HepG2 (cell line): ENCODE data around the gene LILRB2. TPM values are rescaled to one million over a fixed set of nuclear protein-coding genes. Genes with fewer than 3 reads are reported as not detected.
A peak's percentile ranks its signal among the peaks of the same experiment; 100 is the strongest.

Source experiments
- ARHGAP35 ChIP-seq: sonication (generic); formaldehyde crosslinking; IDR thresholded peaks from 2 replicates; pipeline ENCODE4 v1.9.0; 2022; ENCODE audit warnings: mild to moderate bottlenecking, inconsistent platforms, moderate library complexity, missing genetic modification reagents, borderline replicate concordance
- CBX2 ChIP-seq, 2 experiments: fragments of 200-600 bp in 1 of 2; sonication (generic); formaldehyde crosslinking in 1 of 2; IDR thresholded peaks; 2 replicates each; pipeline versions ENCODE4 v1.7.0 to v1.8.1; 2018 to 2022; ENCODE audit warnings: low read depth in 2 of 2, low read length in 1 of 2, mild to moderate bottlenecking in 1 of 2, missing genetic modification reagents in 1 of 2
- CREM ChIP-seq, 2 experiments: sonication (generic) in 1 of 2; formaldehyde crosslinking in 1 of 2; IDR thresholded peaks; 2 replicates each; pipeline versions ENCODE4 v1.4.0 to v1.6.1; 2016 to 2020; ENCODE audit warnings: antibody characterized with exemption in 1 of 2, mild to moderate bottlenecking in 1 of 2, missing genetic modification reagents in 1 of 2
- ELK4 ChIP-seq: sonication (generic); formaldehyde crosslinking; IDR thresholded peaks from 2 replicates; pipeline ENCODE4 v1.9.0; 2021; ENCODE audit warnings: missing genetic modification reagents, borderline replicate concordance
- HMGXB4 ChIP-seq, 2 experiments: sonication (generic) in 1 of 2; formaldehyde crosslinking in 1 of 2; IDR thresholded peaks; 2 replicates each; pipeline versions ENCODE4 v1.4.0 to v1.6.1; 2018 to 2020; ENCODE audit warnings: missing genetic modification reagents in 2 of 2, borderline replicate concordance in 1 of 2, low read depth in 1 of 2, mild to moderate bottlenecking in 1 of 2, missing biosample characterization in 1 of 2
- MAZ ChIP-seq, 2 experiments: sonication (generic) in 1 of 2; formaldehyde crosslinking in 1 of 2; IDR thresholded peaks; 2 replicates each; pipeline versions ENCODE4 v1.5.0 to v1.6.1; 2012 to 2020; ENCODE audit warnings: low read depth in 2 of 2, mild to moderate bottlenecking in 2 of 2, borderline replicate concordance in 1 of 2, improper control_type of control experiment in 1 of 2, low read length in 1 of 2, missing genetic modification reagents in 1 of 2, moderate library complexity in 1 of 2
- MIXL1 ChIP-seq: IDR thresholded peaks from 2 replicates; pipeline ENCODE4 v1.6.1; 2016
- MTERF4 ChIP-seq: sonication (generic); formaldehyde crosslinking; IDR thresholded peaks from 2 replicates; pipeline ENCODE4 v1.8.0; 2023; ENCODE audit warnings: mild to moderate bottlenecking, missing genetic modification reagents
- POLR2G ChIP-seq: fragments of 200-400 bp; formaldehyde crosslinking; IDR thresholded peaks from 2 replicates; pipeline ENCODE4 v1.6.1; 2018; ENCODE audit warnings: mild to moderate bottlenecking, low read depth, low read length, moderate library complexity
- PREB ChIP-seq: sonication (generic); formaldehyde crosslinking; IDR thresholded peaks from 2 replicates; pipeline ENCODE4 v1.4.0; 2020; ENCODE audit warnings: missing genetic modification reagents
- RAD21 ChIP-seq: fragments of 450-650 bp; formaldehyde crosslinking; IDR thresholded peaks from 2 replicates; pipeline ENCODE4 v1.5.0; 2020; ENCODE audit warnings: mild to moderate bottlenecking
- SMAD9 ChIP-seq: sonication (generic); formaldehyde crosslinking; IDR thresholded peaks from 2 replicates; pipeline ENCODE4 v1.5.1; 2020; ENCODE audit warnings: mild to moderate bottlenecking, missing genetic modification reagents
- ZBTB33 ChIP-seq: sonication (generic); formaldehyde crosslinking; IDR thresholded peaks from 2 replicates; pipeline ENCODE4 v1.4.0; 2020; ENCODE audit warnings: missing genetic modification reagents
- ZNF253 ChIP-seq: sonication (generic); formaldehyde crosslinking; IDR thresholded peaks from 2 replicates; pipeline ENCODE4 v1.8.0; 2022; ENCODE audit warnings: mild to moderate bottlenecking, missing genetic modification reagents, borderline replicate concordance
- ZNF414 ChIP-seq: sonication (generic); formaldehyde crosslinking; IDR thresholded peaks from 2 replicates; pipeline ENCODE4 v1.5.0; 2020; ENCODE audit warnings: missing genetic modification reagents
- ZNF432 ChIP-seq: sonication (generic); formaldehyde crosslinking; IDR thresholded peaks from 2 replicates; pipeline ENCODE4 v1.5.0; 2020; ENCODE audit warnings: missing genetic modification reagents, mild to moderate bottlenecking, borderline replicate concordance
- ZNF460 ChIP-seq: sonication (generic); formaldehyde crosslinking; IDR thresholded peaks from 2 replicates; pipeline ENCODE4 v1.5.1; 2020; ENCODE audit warnings: missing genetic modification reagents, mild to moderate bottlenecking, borderline replicate concordance
- ZSCAN22 ChIP-seq: sonication (generic); formaldehyde crosslinking; IDR thresholded peaks from 2 replicates; pipeline ENCODE4 v1.4.0; 2020; ENCODE audit warnings: mild to moderate bottlenecking, missing genetic modification reagents
- polyA plus RNA-seq, 8 experiments: library from polyadenylated mRNA; depleted of rRNA in 3 of 8; stranded (reverse) in 7 of 8; unstranded in 1 of 8; fragments of >200 nt; fragmentation: Illumina TruSeq in 4 of 8; extraction: Trizol in 4 of 8; gene quantifications; 2 replicates each; pipeline versions ENCODE4 v1.2.1 to v1.2.3, GENCODE V29; 2011 to 2016; ENCODE audit warnings: low read depth in 4 of 8, missing spikeins in 1 of 8, mixed read lengths in 1 of 8; ENCODE audit not compliant: insufficient read depth in 1 of 8
- total RNA-seq, 5 experiments: library from RNA; depleted of rRNA; stranded (reverse); fragments of >200 nt; fragmentation: Illumina TruSeq; extraction: Trizol; gene quantifications; 2 replicates each; pipeline ENCODE4 v1.2.3, GENCODE V29; 2016; ENCODE audit warnings: low read depth in 1 of 5

LILRB2 gene
- total and polyA plus RNA-seq, 2 of the 13 experiments (the other 11 are each of a cell fraction or from before 2014, with no cell fraction given): not detected

- TF ChIP-seq ZNF414 (no peak), CBX2 (IDR thresholded peaks at IDR 0.05; ENCODE audit: low read depth, low read length) (no peak), CBX2 (CRISPR knock-in tag; IDR thresholded peaks at IDR 0.05; ENCODE audit: low read depth) (no peak), ZNF460 (no peak), CREM (IDR thresholded peaks at IDR 0.05) (peak; percentile 37; the same call in 1 of the 2 replicates), CREM (CRISPR knock-in tag; IDR thresholded peaks at IDR 0.05) (no peak), RAD21 (CRISPR knock-in tag) (peak; percentile 98), ZNF432 (CRISPR knock-in tag) (no peak), ZSCAN22 (CRISPR knock-in tag) (no peak), ZBTB33 (CRISPR knock-in tag) (peak; percentile 67; the same call in 1 of the 2 replicates), SMAD9 (CRISPR knock-in tag) (no peak), MAZ (IDR thresholded peaks at IDR 0.05; ENCODE audit: borderline replicate concordance, low read depth, low read length) (no peak), MAZ (CRISPR knock-in tag; IDR thresholded peaks at IDR 0.05; ENCODE audit: low read depth) (peak; percentile 34; the same call in 1 of the 2 replicates), MTERF4 (CRISPR knock-in tag) (0 out of 2 replicates have a peak, but pooled peaks have one; percentile 34), PREB (CRISPR knock-in tag) (no peak), ARHGAP35 (no peak; the same call in 1 of the 2 replicates), ELK4 (CRISPR knock-in tag) (no peak), MIXL1 (0 out of 2 replicates have a peak, but pooled peaks have one; percentile 49), HMGXB4 (CRISPR knock-in tag; IDR thresholded peaks at IDR 0.05; ENCODE audit: borderline replicate concordance in 1 of 2, low read depth in 1 of 2) (peak; percentile 80 to 82; a peak in 2 of 4 replicates), ZNF253 (CRISPR knock-in tag) (no peak), POLR2G (no peak)
These were observed 49.6 kb downstream of the LILRB2 start (continued) for GRCh38 chr19:54231077-54231931.
